ENCODE results near the gene PRKAG2. TPM values are rescaled to one million over a fixed set of nuclear protein-coding genes. Genes with fewer than 3 reads are reported as not detected.

The PRKAG2 gene
- total and polyA plus RNA-seq, 2 experiments from 2014 or later: 9.1 to 14.9 TPM

DNA sequence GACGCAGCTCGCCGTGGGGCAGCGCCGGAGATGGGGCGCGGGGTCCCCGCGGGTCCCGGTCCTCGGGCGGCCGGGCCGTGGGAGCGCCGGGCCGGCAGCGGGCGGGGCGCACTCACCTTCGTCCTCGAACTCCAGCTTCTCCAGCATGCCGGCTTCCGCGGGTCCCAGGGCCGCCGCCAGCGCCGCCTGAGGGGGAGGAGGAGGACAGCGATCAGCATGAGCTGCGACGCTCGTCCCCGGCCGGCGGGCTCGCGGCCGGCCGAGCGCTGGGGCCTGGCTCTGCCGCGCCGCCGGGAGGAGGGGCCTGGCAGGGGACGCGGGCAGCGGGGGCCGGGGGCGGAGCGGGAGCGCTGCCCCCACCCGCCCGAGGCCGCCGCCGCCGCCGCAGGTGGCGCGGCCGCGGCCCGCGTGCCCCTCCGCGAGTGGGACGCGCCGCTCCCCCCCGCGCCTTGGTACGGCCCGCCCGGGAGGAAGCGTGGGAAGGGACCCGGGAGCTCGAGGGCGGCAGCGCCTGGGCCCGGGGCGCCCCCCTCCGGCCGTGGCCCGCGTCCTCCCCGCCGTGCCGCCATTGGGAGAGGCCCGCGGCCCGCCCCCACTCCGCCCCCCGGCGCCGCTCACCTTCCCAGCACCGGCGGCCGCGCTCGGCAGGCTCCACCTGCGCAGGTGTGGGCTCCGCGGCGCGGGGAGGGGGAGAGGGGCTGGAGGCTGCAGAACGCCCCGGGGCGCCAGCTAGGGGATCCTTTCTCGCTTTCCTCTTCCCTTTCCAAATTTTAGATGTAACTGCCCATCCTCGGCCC is 244.8 kb downstream of the PRKAG2 start:
- peak overlapping the region; percentile 97 for H2AFZ ChIP-seq
- DNase-seq (ENCODE audit: low spot score) (peak; percentile 86), ATAC-seq (peak; percentile 87)
- peak overlapping the region; percentile 77 for H3K4me3 ChIP-seq
- H4K20me1 ChIP-seq (replicated peaks; ENCODE audit: insufficient read depth): peaks cover 12% of the 10 kb centered on the region; the same call in 1 of the 2 replicates
- H3K27ac ChIP-seq (ENCODE audit: low read depth): peak overlapping the region; percentile 78; the same call in 1 of the 2 replicates
- no peaks in the 10 kb centered on the region; the same call in 1 of the 2 replicates for H3K36me3 ChIP-seq (ENCODE audit: insufficient read depth)
- Mint-ChIP-seq H3K9me3 (peaks cover 11% of the 10 kb centered on the region), H3K27me3 (ENCODE audit: insufficient read depth, low read depth, poor library complexity) (peaks cover 31% of the 10 kb centered on the region), H3K36me3 (ENCODE audit: low read depth) (peaks cover 6% of the 10 kb centered on the region), H3K4me1 (peaks cover 35% of the 10 kb centered on the region), H3K27ac (peak overlapping the region; percentile 89), H3K4me3 (peak overlapping the region; percentile 90)
- 0 out of 2 replicates have a peak, but pooled peaks cover 4% of the 10 kb centered on the region for H3K9me2 ChIP-seq (ENCODE audit: insufficient read depth)
- H3K4me2 ChIP-seq: peak overlapping the region; percentile 88
- peaks cover 11% of the 10 kb centered on the region for H3F3A ChIP-seq (replicated peaks; ENCODE audit: low read depth)
- H3K4me1 ChIP-seq (ENCODE audit: insufficient read depth): peaks cover 25% of the 10 kb centered on the region
- H3K79me2 ChIP-seq (replicated peaks; ENCODE audit: insufficient read depth): peaks cover 12% of the 10 kb centered on the region; the same call in 1 of the 2 replicates
- peaks cover 28% of the 10 kb centered on the region for H3K27me3 ChIP-seq (ENCODE audit: insufficient read depth)
- no peak for TF ChIP-seq NANOG (IDR thresholded peaks at IDR 0.05; ENCODE audit: borderline replicate concordance)
- TF ChIP-seq, protein P1, sequence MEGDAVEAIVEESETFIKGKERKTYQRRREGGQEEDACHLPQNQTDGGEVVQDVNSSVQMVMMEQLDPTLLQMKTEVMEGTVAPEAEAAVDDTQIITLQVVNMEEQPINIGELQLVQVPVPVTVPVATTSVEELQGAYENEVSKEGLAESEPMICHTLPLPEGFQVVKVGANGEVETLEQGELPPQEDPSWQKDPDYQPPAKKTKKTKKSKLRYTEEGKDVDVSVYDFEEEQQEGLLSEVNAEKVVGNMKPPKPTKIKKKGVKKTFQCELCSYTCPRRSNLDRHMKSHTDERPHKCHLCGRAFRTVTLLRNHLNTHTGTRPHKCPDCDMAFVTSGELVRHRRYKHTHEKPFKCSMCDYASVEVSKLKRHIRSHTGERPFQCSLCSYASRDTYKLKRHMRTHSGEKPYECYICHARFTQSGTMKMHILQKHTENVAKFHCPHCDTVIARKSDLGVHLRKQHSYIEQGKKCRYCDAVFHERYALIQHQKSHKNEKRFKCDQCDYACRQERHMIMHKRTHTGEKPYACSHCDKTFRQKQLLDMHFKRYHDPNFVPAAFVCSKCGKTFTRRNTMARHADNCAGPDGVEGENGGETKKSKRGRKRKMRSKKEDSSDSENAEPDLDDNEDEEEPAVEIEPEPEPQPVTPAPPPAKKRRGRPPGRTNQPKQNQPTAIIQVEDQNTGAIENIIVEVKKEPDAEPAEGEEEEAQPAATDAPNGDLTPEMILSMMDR (conservative IDR thresholded peaks at IDR 0.05; ENCODE audit: low read depth in 2 of 2): peak in 1 of 2 experiments; percentile 56; a peak in 2 of 4 replicates

DNA sequence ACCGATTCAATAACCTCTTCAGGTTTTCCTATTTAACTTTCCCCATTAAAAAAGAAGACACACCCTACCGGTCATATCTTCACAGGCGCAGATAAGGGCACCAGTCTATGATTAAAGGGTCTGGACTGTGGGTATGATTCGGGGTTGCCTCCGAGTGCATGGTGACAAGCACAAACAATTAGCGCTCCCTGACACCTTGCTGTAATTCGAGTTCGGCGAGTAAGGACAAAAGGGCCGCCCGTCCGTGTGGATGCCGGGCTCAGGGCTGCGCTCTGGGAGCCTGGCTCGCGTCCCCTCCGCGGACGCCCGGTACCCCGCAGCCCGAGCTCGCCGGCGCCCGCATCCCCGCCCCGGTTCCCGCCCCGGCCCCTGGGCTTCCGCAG is 245.4 kb downstream of the PRKAG2 start:
- peaks cover 28% of the 10 kb centered on the region for H3K4me1 ChIP-seq (ENCODE audit: insufficient read depth)
- Mint-ChIP-seq H3K4me1 (peaks cover 39% of the 10 kb centered on the region), H3K36me3 (ENCODE audit: low read depth) (peaks cover 6% of the 10 kb centered on the region), H3K4me3 (peak overlapping the region; percentile 80), H3K27ac (no peak overlapping the region), H3K9me3 (peaks cover 11% of the 10 kb centered on the region), H3K27me3 (ENCODE audit: insufficient read depth, low read depth, poor library complexity) (peaks cover 31% of the 10 kb centered on the region)
- H3F3A ChIP-seq (replicated peaks; ENCODE audit: low read depth): peaks cover 11% of the 10 kb centered on the region
- H3K27ac ChIP-seq (ENCODE audit: low read depth): no peak overlapping the region
- H3K4me3 ChIP-seq: peak overlapping the region; percentile 77
- 0 out of 2 replicates have a peak, but pooled peaks cover 4% of the 10 kb centered on the region for H3K9me2 ChIP-seq (ENCODE audit: insufficient read depth)
- peaks cover 12% of the 10 kb centered on the region; the same call in 1 of the 2 replicates for H3K79me2 ChIP-seq (replicated peaks; ENCODE audit: insufficient read depth)
- peaks cover 12% of the 10 kb centered on the region; the same call in 1 of the 2 replicates for H4K20me1 ChIP-seq (replicated peaks; ENCODE audit: insufficient read depth)
- H2AFZ ChIP-seq: peak overlapping the region; percentile 23; the same call in 1 of the 2 replicates
- H3K4me2 ChIP-seq: peak overlapping the region; percentile 84
- DNase-seq (ENCODE audit: low spot score) (peak; percentile 72), ATAC-seq (peak; percentile 24)
- no peaks in the 10 kb centered on the region; the same call in 1 of the 2 replicates for H3K36me3 ChIP-seq (ENCODE audit: insufficient read depth)
- H3K27me3 ChIP-seq (ENCODE audit: insufficient read depth): peaks cover 28% of the 10 kb centered on the region
- TF ChIP-seq CREB1 (CRISPR knock-in tag; IDR thresholded peaks at IDR 0.05; ENCODE audit: low read depth): no peak
- TF ChIP-seq, protein P2, sequence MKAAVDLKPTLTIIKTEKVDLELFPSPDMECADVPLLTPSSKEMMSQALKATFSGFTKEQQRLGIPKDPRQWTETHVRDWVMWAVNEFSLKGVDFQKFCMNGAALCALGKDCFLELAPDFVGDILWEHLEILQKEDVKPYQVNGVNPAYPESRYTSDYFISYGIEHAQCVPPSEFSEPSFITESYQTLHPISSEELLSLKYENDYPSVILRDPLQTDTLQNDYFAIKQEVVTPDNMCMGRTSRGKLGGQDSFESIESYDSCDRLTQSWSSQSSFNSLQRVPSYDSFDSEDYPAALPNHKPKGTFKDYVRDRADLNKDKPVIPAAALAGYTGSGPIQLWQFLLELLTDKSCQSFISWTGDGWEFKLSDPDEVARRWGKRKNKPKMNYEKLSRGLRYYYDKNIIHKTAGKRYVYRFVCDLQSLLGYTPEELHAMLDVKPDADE (IDR thresholded peaks at IDR 0.05): no peak
- TF ChIP-seq JUNB (IDR thresholded peaks at IDR 0.05; ENCODE audit: unreplicated experiment): no peak
- TF ChIP-seq STAT1 (IDR thresholded peaks at IDR 0.05; ENCODE audit: unreplicated experiment): no peak
- TF ChIP-seq NANOG (IDR thresholded peaks at IDR 0.05; ENCODE audit: borderline replicate concordance): no peak
- TF ChIP-seq, protein P3, sequence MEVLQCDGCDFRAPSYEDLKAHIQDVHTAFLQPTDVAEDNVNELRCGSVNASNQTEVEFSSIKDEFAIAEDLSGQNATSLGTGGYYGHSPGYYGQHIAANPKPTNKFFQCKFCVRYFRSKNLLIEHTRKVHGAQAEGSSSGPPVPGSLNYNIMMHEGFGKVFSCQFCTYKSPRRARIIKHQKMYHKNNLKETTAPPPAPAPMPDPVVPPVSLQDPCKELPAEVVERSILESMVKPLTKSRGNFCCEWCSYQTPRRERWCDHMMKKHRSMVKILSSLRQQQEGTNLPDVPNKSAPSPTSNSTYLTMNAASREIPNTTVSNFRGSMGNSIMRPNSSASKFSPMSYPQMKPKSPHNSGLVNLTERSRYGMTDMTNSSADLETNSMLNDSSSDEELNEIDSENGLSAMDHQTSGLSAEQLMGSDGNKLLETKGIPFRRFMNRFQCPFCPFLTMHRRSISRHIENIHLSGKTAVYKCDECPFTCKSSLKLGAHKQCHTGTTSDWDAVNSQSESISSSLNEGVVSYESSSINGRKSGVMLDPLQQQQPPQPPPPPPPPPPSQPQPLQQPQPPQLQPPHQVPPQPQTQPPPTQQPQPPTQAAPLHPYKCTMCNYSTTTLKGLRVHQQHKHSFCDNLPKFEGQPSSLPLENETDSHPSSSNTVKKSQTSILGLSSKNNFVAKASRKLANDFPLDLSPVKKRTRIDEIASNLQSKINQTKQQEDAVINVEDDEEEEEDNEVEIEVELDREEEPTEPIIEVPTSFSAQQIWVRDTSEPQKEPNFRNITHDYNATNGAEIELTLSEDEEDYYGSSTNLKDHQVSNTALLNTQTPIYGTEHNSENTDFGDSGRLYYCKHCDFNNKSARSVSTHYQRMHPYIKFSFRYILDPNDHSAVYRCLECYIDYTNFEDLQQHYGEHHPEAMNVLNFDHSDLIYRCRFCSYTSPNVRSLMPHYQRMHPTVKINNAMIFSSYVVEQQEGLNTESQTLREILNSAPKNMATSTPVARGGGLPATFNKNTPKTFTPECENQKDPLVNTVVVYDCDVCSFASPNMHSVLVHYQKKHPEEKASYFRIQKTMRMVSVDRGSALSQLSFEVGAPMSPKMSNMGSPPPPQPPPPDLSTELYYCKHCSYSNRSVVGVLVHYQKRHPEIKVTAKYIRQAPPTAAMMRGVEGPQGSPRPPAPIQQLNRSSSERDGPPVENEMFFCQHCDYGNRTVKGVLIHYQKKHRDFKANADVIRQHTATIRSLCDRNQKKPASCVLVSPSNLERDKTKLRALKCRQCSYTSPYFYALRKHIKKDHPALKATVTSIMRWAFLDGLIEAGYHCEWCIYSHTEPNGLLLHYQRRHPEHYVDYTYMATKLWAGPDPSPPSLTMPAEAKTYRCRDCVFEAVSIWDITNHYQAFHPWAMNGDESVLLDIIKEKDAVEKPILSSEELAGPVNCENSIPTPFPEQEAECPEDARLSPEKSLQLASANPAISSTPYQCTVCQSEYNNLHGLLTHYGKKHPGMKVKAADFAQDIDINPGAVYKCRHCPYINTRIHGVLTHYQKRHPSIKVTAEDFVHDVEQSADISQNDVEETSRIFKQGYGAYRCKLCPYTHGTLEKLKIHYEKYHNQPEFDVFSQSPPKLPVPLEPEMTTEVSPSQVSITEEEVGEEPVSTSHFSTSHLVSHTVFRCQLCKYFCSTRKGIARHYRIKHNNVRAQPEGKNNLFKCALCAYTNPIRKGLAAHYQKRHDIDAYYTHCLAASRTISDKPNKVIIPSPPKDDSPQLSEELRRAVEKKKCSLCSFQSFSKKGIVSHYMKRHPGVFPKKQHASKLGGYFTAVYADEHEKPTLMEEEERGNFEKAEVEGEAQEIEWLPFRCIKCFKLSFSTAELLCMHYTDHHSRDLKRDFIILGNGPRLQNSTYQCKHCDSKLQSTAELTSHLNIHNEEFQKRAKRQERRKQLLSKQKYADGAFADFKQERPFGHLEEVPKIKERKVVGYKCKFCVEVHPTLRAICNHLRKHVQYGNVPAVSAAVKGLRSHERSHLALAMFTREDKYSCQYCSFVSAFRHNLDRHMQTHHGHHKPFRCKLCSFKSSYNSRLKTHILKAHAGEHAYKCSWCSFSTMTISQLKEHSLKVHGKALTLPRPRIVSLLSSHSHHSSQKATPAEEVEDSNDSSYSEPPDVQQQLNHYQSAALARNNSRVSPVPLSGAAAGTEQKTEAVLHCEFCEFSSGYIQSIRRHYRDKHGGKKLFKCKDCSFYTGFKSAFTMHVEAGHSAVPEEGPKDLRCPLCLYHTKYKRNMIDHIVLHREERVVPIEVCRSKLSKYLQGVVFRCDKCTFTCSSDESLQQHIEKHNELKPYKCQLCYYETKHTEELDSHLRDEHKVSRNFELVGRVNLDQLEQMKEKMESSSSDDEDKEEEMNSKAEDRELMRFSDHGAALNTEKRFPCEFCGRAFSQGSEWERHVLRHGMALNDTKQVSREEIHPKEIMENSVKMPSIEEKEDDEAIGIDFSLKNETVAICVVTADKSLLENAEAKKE (CRISPR knock-in tag; IDR thresholded peaks at IDR 0.05): no peak
- TF ChIP-seq, protein P1 (conservative IDR thresholded peaks at IDR 0.05; ENCODE audit: low read depth in 2 of 2): no peak
- no peak for TF ChIP-seq ZNF114 (CRISPR knock-in tag; IDR thresholded peaks at IDR 0.05)
